Effector CD4-positive, alpha-beta T cell (primary cell): Measurements from ENCODE around the gene PKP2.
"Not testable (repeated sequence)": the region's sequence is repeated elsewhere in the genome, so short reads cannot be mapped to it uniquely, and the experiment has no call there.

Experiments used
- DNase-seq: peaks from one replicate; pipeline ENCODE4 v3.0.0-alpha.2; 2020

PKP2 gene

DNA sequence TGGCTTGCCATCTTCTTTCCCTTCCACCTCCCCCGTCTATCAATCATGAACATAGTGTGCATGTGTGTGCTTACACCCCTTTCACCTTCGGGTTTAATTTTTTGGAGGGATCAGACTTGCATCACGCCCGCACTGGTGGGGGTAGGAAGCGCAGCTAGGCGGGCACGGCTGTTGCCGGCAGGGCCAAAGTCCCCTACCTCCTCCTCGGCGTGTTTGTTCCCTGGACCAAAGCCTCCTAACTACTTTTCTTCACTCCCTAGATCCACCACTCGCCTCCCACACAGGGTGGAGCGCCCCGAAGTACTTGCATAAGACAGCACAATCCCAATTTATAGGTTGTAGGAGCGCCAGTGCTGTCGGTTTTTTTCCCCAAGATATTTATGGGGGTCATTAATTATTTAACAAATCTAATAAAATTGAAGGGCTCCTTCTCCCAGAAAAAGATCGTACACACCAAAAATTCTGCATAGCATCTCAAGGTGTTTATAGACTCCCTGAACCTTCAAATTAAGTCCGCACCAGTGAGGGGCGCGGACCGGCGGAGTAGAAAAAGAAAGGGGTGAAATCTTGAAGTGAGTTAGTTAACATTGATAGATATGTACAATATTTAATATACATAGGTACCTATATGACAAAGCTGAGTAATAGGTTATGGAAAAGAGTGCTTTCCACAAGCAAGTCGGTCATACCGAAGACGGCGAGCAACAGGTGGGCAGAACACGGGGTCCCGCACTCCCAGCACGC is 717 bp downstream of the PKP2 start:
- no peak for DNase-seq

DNA sequence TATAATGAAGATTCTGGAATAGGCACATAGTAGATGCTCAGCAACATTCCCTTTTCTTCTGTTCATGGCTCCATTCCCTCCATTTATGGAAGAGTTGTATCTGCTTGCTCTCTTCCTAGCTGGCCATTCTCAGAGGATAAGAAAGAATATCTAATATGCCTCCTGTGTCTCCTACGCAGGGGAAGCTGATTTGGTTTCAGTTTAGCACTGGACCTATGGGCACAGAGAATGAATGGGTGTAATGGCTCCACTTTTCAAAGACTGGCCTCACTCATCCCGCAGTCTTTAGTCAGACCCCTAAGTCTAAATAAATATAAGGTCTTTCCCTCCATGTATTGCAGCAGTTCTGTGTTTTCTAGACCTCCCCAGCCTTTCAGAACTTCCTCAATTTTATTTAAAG is 2.0 kb downstream of the PKP2 start:
- DNase-seq, result no peak

DNA sequence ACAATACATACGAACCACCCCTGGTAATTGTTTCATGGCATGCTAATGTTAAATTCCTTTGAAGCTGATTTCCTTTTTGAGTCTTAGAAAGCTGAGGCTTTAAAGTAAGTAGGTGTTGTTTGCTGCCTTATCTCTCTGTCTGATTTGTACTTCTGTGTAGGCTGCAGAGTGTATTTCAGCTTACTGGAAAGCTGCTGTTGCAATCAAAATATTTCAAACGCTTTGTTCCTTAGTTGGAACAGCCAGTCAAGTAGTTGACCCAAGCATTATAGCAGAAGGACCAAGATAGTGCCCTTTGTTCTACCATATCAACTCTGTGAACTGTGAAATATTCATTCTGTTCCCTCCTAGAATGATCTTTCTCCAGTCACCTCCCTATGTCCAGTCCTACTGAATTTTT is 3.1 kb downstream of the PKP2 start:
- no peak for DNase-seq

DNA sequence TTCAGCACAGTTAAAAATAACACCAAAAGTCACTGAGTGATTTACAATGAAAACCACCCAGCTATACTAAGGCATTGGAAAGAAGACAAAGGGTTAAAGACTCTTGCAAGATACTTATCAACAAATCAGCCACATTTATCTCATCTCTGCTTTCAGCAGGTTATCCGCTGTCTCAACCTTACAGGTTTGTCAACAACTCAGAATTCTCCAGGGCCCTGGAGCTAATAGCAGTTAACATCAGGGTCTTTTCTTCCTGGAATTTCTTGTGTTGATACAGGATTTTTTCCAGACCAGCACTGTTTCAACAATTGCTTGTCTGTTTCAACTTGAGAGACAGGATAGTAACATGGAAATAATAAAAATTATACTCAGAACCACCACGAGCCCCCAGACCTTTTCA is 3.5 kb downstream of the PKP2 start:
- no peak for DNase-seq

DNA sequence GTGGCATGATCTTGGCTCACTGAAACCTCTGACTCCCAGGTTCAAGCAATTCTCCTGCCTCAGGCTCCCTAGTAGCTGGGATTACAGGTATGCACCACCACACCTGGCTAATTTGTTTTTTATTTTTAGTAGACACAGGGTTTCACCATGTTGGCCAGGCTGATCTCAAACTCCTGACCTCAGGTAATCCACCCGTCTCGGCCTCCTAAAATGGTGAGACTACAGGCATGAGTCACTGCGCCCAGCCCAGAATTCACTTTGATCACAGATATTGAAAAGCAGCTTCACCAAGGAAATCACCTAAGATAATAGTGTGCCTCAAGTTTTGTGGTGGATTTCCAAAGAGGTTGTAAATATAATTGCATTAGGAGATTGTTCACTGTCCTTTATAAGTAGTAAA is 4.2 kb downstream of the PKP2 start:
- not testable (repeated sequence) for DNase-seq

DNA sequence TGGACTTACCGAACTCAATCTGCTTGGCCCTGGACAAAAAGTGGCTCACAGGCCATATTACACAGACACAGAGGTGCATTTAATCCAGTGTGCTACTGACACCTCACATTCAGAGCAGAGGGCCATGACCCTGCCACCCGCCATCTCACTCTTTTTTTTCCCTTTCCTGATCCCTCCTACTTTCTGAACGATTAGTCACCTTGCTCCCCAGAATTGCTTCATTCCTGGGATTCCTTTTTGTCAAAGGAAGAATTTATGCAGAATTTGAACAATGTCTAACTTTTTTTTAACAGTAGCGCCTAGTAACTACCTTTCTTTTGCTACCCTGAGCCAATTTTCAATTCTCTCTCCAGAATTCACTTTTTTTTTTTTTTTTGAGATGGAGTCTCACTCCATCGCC is 4.6 kb downstream of the PKP2 start:
- DNase-seq, result no peak

DNA sequence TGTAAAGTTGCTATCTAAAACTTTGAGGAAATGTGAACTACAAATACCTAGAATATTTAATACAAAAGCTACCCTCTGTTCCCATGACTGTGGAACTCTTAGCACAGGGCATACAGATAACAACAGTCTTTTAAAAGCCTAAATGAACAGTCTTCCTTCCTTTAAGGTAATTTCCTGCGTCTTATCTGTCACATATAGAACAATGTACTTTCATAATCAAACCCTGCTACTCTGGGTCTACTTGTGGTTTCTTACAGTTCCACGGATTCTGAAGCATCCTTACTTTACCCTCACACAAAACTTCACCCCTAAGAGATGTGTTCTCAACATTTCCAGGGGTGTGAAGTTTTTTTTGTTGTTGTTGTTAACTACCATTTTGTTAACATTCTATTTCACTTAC is 5.1 kb downstream of the PKP2 start:
- no peak for DNase-seq

DNA sequence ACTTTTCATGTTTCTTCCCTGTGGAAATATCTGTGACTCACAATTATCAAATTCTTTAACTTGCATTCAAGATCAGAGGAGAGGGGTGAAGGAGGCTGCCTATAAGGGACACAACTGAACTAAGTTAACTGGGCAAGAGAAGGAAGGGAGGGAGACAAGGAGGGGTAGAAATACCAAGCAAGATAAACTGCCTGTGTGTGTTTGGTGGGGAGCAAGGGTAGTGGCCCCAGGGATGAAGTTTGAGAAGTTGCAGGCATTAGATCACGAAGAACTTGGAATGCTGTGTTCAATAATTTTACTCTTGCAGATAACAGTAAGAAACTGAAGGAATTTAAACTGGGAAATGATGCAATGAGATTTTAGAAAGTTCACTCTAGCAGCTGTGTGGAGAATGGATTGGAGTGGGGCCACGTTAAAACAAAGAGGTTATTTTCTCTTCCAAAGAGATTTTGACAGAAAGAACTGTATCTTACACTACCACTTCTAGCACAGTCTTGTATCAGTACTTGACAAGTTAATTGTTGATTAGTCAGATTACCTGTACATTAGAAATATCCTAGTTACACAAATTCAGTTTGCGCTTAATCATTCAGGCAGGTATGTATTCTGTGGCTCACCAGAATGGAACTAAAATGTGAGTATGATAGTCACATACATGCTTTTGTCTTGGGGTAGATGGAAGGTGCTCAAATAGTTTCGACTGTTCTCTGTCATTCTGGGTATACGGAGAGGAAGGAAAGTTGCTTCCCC is 7.4 kb downstream of the PKP2 start:
- DNase-seq, result no peak

DNA sequence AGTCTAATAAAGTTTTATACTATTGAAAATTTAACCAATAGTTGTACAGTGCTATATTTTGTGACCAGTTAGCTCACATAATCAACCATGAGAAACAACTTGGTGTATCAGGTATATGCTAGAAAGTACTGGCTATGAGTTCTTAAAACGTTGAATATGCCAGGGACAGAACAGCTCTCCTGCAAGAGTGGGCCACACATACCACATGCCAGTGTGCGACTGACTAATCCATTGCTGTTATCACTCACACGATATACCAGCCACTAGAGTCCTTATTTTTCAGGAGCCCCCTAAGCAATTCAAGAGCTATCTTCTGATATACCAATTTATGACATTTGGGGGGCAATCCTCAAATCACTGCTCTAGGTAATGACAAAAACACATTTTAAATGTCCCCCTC is 9.5 kb downstream of the PKP2 start:
- no peak for DNase-seq

DNA sequence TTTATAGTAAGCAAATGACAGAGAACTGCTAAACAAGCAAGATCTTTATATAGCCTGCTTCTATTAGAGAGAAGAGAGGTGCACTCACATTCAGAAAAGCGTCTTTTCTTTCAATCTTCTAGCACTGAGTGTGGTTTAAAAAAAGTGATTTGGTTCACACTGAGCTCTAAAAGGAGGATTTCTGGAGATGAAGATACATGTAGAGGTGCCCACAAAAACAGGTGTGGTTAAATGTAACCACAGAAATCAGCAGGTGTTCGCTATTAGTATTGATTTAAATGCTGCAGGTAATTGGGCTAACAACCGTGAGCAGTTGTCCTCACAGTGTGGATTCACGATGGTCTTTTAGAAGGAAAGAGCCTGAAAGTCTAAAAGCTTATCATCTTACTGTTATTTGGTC is 10.7 kb downstream of the PKP2 start:
- no peak for DNase-seq

DNA sequence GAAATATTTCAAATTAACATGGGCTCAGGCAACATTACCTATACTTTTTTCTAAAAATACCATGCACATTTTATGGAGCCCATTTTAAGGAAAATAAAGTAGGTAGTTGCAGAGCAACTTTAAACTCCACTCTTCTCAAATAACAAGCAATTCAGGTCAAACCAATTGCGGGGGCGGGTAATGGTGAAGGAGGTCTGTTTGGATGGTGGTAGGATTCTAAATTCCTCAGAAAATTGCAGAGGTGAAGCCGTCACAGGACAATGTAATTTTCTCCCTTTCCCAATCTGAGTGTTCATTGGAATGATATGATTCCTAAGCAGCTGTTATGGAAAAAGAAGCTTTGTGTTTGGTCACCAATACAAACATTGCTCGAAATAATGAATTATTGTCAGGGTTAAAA is 11.6 kb downstream of the PKP2 start:
- DNase-seq, result no peak

DNA sequence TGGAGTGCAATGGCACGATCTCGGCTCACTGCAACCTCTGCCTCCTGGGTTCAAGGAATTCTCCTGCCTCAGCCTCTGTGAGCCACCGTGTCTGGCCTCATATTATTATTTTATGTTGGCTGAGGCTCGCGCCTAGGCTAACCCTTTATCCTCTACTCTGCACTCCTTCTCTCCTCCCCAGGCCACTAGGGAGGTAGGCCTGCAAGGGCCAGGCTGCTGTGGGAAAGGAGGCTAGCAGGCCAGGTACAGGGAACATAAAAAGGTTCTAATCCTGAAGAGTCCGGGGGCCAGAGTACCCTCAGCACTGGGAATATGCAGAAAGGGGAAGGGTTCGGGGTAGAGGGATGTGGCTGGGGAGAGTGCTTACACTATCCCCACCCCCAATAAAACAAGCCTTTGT is 14.9 kb downstream of the PKP2 start:
- DNase-seq, result no peak

DNA sequence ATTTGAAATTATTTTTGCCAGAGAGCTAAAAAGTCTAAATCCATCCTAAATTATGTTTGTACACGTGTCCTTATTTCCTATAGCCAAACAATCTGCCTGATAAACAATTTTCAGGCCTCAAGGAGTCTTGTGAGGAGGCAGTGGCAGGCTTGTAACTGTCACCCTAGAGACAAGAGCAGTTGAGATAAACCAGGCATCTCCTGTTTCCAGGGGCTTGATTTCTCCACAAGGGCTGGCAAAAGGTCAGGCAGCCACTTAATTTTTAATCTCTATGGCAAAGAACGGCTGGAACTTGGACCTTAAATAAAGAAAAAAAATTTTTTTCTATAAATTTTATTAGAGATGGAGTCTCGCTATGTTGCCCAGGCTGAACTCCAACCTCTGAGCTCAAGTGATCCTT is 15.5 kb downstream of the PKP2 start:
- no peak for DNase-seq

DNA sequence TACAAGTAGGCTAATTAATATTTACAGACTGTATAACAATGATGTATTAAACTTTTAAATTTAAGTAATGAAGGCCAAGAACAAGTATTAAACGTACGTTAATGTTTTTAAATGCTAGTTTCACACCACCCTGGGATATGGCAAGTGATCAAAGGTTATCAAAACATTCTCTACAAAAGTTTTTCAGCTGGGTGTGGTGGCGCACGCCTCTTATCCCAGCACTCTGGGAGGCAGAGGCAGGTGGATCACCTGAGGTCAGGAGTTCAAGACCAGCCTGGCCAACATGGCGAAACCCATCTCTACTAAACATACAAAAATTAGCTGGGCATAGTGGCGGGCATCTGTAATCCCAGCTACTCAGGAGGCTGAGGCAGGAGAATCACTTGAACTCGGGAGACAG is 17.5 kb downstream of the PKP2 start:
- DNase-seq, result not testable (repeated sequence)

DNA sequence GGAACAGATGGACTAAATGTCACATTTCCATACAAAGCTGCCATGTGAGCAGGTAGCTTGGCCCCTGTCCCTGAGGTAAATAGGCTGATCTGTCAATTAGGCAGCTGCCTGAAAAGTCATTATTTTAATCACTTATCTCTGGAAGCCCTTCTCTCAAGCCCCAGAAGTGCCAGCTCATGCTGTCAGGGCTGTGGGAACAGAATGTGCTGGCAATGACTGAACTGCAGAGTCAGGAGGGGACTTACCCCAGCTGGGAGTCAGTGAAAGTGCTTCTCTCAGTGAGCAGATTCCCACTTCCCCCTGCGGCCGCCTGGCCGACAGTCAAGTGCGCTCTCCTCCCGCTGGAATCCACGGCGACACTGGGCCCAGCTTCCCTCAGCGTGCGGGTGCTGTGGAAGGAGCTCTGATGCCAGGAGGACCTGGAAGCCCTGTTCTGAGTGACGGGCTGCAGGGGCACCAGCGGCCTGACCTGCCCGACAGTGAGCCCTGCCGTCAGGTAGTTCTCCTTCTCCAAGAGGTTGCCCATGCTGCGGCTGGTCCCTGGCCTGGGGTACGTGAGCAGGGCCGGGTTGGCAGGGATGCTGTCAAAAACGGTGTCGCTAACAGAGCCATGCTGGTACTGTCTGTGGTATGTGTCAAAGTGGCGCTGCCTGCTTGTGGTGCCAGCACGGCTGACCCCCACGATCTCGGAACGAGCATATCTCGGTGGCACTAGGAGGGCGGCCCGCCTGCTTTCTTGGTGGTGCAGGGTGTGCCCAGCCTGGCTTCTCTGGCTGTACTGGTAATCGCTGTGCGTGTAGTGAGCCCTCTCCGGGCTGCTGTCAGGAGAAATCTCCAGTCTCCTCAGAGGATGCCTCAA is 18.7 kb downstream of the PKP2 start:
- DNase-seq, result no peak

DNA sequence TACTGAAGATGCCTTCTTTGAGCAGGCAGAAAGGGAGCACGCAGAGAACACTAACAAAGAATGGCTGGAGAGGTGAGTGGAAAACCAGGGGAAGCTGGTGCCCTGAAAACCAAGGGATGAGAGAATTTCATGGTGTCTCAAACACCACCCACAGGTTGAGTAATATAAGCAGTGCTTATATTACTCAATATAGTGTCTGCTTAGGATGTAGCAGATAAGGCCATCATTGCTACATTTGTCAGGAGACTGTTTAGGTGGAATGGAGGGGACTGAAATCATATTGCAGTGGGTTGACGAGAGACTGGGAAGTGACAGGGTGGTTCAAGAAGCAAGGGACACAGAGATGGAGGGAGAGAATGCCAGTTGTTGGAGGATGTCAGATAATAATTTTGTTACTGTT is 20.6 kb downstream of the PKP2 start:
- DNase-seq, result no peak

DNA sequence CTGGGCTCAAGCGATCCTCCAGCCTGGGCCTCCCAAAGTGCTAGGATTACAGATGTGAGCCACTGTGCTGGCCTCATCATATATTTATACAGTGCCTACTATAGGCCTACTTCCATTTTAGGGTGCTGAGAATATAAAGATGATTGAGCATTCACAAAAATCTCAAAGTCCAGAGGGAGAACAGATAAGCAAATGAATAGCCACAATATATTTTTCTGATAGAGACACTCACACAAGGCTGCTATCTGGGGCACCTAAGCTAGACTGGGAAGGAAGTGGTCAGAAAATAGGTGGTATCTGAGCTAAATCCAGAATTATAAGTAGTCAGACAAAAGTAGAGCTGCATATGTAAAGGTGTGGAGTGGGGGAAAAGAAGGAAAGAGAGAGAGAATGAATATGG is 21.6 kb downstream of the PKP2 start:
- no peak for DNase-seq

DNA sequence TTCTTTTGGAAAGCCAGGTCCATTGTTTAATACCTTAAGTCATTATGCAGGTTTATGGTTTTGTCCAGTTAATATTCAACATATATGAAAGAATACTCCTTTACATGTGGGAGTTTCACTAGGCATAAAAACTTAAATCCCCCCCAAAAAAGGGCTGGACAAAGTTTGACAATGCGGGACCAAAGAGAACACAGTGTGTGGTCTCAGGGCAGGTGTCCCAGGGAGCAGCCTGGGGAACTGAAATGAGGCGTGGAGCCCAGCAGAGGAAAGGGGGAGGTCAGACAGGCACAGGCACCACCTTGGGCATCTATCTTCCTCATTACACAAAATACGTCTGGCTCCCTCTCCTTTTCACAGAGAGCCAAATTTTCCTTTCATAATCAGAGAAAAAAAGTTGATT is 22.5 kb downstream of the PKP2 start:
- no peak for DNase-seq

DNA sequence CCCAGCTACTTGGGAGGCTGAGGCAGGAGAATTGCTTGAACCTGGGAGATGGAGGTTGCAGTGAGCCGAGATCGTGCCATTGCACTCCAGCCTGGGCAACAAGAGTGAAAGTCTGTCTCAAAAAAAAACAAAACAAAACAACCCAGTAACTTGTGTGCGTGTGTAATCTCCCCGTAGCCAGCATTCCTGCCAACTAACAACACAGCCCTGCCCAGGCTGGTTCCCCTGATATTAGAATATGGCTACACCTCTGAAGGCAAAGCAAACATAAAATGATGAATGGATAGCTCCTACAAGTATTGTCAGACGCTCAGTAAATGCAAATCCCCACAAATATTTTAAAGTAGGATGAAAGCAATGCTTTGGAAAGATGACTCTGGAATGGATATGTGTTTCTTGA is 24.2 kb downstream of the PKP2 start:
- DNase-seq, result not testable (repeated sequence)

DNA sequence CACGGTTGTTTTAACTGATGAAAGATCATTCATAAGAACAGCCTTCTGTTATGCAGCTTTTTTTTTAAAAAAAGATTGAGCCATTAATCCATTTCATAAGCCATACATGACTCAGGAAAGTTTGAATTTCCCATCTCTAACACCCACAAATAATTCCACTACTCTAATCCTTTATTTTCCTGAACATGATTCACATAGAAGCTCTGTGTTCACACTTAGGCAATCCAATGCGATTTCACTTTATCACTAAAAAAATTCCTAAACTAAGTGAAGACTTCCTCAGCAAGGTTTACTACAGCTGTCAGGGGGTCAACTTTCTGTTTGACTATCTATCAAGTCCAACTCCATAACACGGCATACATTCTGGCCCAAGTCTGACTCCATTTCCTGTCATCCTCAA is 25.9 kb downstream of the PKP2 start:
- no peak for DNase-seq

DNA sequence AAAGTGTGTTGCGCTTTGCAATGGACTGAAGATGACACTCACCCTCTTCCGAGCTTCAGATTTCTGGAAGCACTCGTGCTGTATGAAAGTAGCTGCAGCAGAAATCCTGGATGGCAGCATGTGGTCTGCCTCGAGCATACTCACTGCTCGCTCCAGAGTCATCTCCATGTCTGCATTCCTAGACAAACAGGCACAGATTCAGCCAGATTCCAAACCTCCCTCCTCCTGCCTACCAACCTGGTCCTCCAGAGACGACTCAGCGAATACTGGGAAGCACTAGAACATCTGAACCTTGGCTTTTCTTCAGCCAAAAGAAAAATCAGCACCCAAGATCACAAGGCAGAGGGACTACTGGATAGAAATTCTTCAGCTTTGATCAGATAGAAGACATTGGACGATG is 27.7 kb downstream of the PKP2 start:
- DNase-seq, result no peak

DNA sequence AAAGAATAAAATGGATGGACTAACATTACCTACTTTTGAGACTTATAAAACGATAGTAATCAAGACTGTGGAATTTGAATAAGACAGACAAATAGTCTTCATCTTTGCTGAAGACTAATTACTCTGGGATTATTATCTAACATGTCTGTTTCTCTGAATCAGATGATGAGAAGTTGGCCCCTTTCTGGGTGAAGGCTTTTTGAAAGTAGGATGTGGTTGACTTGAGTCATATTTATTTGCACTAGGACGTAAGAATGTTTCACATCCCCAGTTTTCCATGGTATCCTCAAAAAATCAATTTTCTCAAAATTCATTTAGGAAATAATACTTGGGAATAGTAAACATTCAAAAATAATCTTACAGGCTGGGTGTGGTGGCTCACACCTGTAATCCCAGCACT is 31.8 kb downstream of the PKP2 start:
- DNase-seq, result no peak

DNA sequence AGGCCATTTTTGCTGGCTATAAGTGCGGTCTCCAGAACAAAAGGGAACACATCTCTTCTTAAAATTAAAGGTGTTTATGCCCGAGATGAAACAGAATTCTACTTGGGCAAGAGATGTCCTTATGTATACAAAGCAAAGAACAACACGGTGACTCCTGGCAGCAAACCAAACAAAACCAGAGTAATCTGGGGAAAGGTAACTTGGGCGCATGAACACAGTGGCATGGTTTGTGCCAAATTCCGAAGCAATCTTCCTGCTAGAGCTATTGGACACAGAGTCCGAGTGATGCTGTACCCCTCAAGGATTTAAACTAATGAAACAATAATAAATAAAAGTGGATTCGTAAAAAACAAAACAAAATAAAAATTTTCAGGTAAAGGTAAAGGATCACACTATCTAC is 33.4 kb downstream of the PKP2 start:
- DNase-seq, result no peak

DNA sequence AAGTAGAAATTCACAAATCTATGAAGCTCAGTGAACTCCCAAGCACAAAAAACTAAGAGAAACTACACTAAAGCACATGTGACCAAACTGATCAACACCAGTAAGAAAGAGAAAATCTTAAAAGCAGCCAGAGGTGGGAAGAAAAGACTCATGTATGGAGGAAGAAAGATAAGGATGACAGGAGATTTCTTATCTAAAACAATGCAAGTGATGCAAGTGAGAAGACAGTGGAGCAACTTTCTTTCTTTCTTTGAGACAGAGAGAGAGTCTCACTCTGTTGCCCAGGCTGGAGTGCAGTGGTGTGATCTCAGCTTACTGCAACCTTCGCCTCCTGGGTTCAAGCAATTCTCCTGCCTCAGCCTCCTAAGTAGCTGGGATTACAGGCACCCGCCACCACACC is 34.9 kb downstream of the PKP2 start:
- not testable (repeated sequence) for DNase-seq
